Urothelium cell line (cell line): ENCODE data around the gene HAP1.
"Not testable (repeated sequence)": the region's sequence is repeated elsewhere in the genome, so short reads cannot be mapped to it uniquely, and the experiment has no call there.

Experiments
- DNase-seq: peaks from one replicate; pipeline ENCODE4 v3.0.0; 2011; ENCODE audit warnings: low spot score, mixed read lengths
- FAIRE-seq: peaks from 2 replicates; lab custom pipeline; 2011; peaks lifted over from hg19 to GRCh38; lab: Jason Lieb, UNC

HAP1 gene

DNA sequence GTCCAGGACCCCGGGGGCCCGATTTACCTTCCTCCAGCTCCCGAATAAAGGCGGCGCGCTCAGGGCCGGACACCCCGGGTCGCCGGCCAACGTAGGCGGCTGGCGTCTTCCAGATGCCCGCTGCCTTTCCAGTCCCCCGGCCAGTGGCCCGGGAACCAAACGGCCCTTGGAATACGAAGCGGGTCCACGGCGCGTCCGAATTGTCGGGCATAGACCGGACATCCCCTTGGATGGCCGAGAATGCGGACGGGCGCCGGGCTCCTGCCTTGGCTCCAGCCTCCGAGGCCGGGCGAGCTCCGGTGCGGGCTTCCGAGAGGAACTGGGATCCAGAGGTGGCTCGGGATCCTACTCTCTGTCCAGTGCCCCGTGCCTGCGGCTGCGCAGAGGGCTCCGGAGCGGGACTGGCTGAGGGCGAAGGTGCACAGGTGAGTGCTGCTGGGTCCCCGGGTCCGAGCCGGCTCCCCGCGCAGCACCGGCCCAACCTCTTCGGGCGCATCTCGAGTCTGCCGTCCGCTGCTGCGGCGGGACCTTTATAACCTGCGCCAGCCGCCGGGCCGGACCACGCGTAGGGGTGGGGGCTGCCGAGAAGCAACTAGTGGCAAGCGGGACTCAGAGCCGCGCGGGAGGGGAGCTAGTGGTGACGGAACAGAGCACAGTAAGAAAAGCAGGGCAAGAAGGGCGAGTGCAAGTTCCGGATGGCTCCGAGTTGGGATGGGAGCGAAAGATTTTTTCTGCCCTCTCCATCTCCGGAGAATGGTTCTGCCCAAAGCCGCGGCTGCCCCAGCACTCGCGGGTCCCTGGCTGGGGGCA, at the start of gene HAP1:
Gene HAP1, minus strand, starts transcription at position 505 of the 810 bp plus-strand sequence. Its CDS starts 9 bp downstream, at position 496.
- FAIRE-seq (peak; percentile 5), DNase-seq (peak; percentile 82)

DNA sequence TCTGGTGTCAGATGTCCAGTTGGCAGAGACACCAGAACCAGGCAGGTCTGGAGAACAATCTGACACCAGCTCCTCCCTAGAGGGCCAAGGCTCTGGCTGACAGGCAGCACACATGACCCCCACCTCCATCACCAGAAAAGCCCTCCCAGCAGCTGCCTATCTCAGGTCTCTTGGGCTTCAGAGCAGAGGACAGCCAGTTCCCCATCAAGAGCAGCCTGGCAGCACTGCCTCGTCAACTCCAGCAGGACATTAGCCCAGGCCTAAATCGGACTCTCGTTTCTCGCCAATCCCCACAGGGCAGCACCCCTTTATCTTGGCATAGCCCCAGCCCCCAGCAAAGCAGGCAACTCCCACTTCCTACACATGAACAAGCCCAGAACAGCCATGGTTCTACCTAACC, 47.7 kb upstream of the HAP1 start:
- FAIRE-seq (no peak), DNase-seq (no peak)

GRCh38 chr17:41781404-41782110, 47.1 kb upstream of the HAP1 start:
- no peak for FAIRE-seq
- no peak for DNase-seq

DNA sequence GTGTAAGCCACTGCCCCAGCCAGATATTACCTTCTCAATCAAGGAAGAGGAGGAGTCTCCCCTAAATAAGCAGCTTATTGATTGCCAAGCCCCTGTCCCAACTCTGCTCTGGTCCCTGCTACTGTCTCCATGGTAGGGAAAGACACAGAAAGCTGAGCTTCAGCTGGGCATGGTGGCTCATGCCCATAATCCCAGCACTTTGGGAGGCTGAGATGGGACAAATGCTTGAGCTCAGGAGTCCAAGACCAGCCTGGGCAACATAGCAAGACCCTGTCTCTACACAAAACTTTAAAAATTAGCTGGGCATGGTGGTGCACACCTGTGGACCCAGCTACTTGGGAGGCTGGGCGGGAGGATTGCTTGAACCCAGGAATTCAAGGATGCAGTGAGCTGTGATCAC, 45.5 kb upstream of the HAP1 start:
- FAIRE-seq (no peak), DNase-seq (no peak)

GRCh38 chr17:41777574-41778188, 43.2 kb upstream of the HAP1 start:
- FAIRE-seq: no peak
- DNase-seq: peak; percentile 59

- FAIRE-seq (peak; percentile 9), DNase-seq (peak; percentile 32)
Measured at GRCh38 chr17:41777157-41777573, 42.7 kb upstream of the HAP1 start.

DNA sequence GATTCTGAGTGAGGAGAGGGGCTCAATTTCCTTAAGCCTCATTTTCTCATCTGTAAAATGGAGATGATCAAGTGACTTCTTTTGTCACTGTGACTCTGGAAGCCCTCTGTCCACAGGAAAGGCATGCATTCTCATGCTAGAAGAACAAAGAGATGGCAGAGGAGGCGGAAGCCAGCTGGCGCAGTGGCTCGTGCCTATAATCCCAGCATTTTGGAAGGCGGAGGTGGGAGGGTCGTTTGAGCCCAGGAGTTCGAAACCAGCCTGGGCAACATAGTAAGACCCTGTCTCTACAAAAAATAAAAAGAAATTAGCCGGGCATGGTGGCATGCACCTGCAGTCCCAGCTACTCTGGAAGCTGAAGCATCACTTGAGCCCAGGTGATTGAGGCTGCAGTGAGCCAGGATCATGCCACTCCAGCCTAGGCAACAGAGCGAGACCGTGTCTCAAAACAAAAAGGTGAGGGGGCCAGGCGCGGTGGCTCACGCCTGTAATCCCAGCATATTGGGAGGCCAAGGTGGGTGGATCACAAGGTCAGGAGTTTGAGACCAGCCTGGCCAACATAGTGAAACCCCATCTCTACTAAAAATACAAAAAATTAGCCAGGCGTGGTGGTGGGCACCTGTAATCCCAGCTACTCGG, 41.9 kb upstream of the HAP1 start:
- FAIRE-seq, DNase-seq: not testable (repeated sequence)

DNA sequence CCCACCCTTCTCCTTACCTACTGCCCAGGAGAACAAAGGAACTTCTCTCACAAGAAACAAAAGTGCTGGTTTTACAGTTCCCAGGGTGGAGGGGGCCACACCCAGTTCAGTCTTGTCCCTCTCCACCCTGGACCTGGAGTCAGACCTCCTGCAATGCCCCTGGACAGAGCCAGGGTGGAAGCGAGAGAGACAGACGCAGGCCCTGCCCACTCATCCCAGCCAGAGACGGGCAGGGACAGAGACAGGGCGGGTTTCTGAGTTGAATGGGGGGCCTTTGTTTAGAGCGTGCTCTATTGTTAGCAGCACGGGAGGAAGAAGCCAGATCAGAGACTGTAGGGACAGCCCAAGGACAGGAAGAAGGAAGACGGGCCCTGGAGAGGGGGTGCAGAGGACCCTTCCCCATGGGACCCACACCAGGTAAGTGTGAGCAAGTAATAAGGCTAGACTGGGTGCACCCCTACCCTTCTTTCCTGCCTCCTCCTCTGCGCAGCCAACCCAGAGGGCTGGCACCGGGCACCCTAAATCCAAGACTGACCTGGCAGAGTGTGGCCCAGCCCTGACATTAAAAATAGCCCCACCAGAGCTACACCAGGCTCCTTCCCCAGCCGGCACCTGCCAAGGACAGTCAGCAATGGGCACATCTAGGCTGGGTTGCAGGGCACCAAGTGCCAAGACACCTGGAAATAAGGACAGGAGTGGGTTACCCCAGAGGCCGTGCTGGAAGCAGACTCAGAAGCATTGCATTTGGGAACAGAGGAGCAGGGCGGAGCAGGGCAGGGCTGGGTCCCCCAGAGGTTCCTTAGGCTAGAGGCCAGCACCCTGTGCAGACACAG, 41.2 kb upstream of the HAP1 start:
- DNase-seq (no peak), FAIRE-seq (no peak)

DNA sequence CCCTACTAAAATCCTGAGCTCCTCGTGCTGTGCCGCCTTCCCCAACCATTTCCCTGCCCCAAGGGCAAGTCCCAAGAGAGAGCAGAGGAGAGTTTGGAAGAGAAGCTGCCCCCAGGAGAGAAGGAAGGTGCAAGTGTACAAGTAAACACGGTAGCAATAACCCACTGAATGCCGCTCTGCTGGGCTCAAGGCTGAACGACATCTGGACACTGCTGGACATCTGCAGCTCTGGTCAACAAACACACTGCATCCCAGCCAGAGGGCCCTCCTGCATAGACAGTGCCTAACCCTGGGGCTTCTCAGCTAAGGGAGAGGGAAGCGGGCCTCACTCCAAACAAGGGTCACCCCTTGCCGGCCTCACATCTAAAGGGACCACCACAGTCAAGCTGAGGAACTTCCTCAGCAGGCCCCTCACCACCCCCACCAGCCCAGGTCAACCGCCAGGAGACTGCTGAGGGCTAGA, 39.3 kb upstream of the HAP1 start:
- FAIRE-seq: no peak
- DNase-seq: no peak

DNA sequence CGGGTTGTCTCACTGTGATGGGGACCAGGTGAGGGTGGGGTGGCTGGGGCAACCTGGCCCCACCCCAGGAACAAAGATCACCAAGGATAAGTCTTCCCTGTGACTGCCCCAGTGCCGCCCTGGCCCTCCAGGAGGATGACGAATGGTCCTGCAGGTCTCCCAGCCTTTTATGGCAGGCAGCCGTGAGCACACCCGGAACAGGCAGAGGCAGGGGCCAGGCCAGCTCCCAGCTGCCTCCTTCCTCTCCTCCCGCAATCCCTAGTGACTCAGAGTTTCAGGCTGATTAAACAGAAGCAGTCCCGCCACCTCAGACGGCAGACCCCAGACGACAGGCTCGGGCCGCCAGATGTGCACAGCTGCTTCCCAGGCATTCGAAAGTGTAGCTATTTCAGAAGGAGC, 38.7 kb upstream of the HAP1 start:
- peak; percentile 85 for DNase-seq
- peak; percentile 53 for FAIRE-seq

GRCh38 chr17:41772586-41773189, 38.2 kb upstream of the HAP1 start:
- DNase-seq (no peak), FAIRE-seq (no peak)

- FAIRE-seq (no peak), DNase-seq (no peak)
Measured at GRCh38 chr17:41772218-41772585, 37.8 kb upstream of the HAP1 start.

GRCh38 chr17:41771389-41772206, 37.2 kb upstream of the HAP1 start:
- FAIRE-seq (no peak), DNase-seq (no peak)

DNA sequence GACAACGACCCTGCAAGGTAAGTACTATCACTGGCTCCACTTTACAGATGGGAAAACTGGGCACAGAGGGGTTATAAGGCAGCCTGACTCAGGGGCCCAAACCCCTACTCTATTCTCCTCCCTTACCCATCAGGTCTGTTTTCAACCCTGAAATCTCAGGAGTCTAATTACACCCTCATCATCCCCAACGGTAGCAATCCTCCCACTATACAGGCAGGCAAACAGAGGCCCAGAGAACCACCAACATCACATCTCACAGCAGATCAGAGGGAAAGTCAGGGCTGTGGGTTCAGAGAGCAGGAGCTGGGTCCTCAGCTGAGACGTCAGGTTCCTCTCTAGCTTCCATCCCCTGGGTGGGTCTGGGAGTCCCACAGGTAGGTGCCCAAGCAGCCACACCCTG, 35.5 kb upstream of the HAP1 start:
- FAIRE-seq (no peak), DNase-seq (no peak)

GRCh38 chr17:41769346-41769862, 35.0 kb upstream of the HAP1 start:
- no peak for DNase-seq
- no peak for FAIRE-seq

GRCh38 chr17:41768682-41769288, 34.3 kb upstream of the HAP1 start:
- DNase-seq (no peak), FAIRE-seq (no peak)

GRCh38 chr17:41767324-41768042, 33.0 kb upstream of the HAP1 start:
- FAIRE-seq (no peak), DNase-seq (no peak)

DNA sequence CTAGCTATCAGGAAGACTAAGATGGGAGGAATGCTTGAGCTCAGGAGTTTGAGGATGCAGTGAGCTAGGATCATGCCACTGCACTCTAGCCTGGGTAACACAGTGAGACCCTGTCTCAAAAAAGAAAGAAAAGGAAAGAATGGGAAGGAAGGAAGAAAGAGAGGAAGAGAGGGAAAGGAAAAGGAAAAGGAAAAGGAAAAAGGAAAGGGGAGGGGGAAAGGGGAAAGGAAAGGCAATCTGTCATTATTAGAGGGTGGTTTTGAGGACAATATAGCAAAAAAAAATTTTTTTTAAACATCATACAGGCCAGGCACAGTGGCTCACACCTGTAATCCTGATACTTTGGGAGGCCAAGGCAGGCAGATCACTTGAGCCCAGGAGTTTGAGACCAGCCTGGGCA, 31.7 kb upstream of the HAP1 start:
- DNase-seq: no peak
- FAIRE-seq: no peak
